HG02884 (cell line): ENCODE data around the gene DDX46.

Experiments
- ATAC-seq: cut with Tn5 transposase; IDR thresholded peaks from one replicate; pipeline ENCODE4 v1.9.1; 2021; ENCODE audit warnings: mild to moderate bottlenecking, moderate library complexity; ENCODE audit not compliant: unreplicated experiment

The DDX46 gene

GRCh38 chr5:134784241-134784920, 25.8 kb downstream of the DDX46 start:
- no peak for ATAC-seq

DNA sequence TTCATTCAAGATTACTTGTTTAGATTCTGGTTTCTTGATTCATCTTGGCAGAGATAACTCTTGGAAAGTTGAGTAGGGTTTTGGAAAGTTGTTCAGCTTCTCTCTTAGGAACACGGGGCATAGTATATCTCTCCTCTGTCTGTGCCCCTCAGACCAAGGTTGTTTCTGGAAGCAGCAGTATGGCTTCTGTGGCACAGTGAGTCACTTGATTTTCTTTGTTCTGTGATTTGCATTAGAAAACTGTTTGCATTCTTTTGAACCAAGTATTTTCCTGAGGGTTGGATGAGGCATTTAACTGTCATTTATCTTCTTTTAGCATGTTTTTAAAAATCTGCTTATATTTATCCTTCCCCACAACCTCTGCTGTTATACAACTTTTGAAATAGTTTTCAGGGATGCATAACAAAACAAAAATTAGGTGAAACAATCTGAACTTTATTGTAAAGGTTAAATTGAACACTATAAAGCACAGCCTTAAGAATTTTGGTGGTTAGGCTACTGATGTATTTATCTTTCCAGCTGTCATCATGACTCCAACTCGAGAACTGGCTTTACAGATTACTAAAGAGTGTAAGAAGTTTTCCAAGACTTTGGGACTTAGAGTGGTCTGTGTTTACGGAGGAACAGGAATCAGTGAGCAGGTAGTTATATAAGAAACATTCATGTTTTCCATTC, 26.5 kb downstream of the DDX46 start:
- ATAC-seq: no peak

DNA sequence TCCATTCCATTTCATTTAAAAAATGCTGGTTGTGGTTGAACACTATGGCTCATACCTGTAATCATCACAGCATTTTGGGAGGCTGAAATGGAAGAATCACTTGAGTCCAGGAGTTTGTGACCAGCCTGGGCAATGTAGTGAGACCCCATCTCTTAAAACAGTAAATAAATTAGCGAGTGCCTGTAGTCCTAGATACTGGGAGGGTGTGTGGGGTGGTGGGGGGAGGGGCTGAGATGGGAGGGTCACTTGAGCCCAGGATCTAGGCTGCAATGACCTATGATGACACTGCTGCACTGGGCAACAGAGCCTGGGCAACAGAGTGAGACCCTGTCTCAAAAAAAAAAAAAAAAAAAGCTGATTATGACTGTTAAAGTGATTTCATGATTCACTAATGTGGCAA, 29.1 kb downstream of the DDX46 start:
- no peak for ATAC-seq

DNA sequence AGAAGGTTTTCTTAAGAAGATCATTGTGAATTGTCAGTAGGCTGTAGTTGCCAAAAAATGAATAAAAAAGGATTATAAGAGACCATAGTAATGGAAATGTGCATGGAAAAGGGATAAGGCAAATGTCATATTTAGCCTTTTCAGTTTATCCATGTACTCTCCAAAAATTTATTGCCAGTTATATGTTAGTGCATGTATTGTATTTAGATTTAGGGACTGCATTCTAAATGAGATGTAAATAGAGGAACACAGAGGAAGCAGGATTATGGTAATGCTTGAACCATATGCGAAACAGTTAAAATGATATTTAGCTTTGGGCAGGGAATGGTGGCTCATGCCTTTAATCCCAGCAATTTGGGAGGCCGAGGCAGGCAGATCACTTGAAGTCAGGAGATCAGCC, 33.0 kb downstream of the DDX46 start:
- ATAC-seq: no peak

- no peak for ATAC-seq
These were observed 33.7 kb downstream of the DDX46 start for GRCh38 chr5:134792286-134792685.

- ATAC-seq: no peak
These were observed 34.5 kb downstream of the DDX46 start for GRCh38 chr5:134793111-134793510.

DNA sequence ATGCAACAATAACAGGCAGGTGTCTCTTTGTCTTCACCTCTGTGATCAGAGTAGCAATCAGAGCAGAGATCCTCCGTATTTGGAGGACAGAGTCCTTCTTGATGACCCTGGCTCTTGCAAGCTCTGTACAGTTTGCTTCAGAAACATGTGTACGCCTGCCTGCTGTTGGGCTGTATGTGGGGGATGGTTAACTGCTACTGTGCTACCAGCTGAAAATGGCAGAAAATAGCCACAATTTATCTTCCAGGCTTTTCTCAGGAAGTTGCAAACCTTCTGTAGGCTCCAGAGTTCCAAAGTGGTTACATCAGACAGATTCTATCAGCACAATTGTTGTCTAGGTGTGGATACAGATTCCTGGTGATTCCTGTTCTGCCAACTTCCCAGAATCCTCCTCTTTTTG, 35.5 kb downstream of the DDX46 start:
- no peak for ATAC-seq

DNA sequence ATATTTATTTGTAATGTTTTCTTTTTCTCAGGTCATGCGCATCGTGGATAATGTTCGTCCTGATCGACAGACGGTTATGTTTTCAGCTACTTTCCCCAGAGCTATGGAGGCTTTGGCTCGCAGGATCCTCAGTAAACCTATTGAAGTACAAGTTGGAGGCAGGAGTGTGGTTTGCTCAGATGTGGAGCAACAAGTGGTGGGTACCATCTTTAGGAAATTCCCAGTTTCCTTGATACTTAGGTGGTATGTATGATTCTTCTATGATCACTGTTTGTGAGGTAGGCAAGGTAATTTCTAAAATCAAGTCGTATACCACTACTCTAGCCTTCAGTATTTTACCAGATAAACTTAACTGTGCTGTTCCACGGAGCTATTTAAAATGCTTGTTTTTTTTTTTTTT, 36.2 kb downstream of the DDX46 start:
- no peak for ATAC-seq

- peak; percentile 54 for ATAC-seq
These were observed 39.9 kb downstream of the DDX46 start for GRCh38 chr5:134798468-134798867.

GRCh38 chr5:134803821-134804220, 45.2 kb downstream of the DDX46 start:
- ATAC-seq: no peak

- ATAC-seq: no peak
These were observed 54.8 kb downstream of the DDX46 start for GRCh38 chr5:134813407-134813806.

DNA sequence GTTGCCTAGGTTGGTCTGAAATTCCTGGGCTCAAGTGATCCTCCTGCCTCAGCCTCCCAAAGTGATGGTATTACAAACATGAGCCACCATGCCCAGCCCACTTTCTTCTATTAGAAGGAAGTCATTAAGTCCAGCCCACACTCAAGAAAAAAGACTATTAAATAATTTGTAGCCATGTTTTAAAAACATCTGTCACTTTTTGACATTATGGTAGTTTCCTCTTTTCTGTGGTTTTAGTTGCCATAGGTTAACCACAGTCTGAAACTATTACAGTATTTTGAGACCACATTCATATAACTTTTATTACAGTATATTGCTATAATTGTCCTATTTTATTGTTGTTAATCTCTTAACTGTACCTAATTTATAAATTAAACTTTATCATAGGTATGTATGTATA, 55.2 kb downstream of the DDX46 start:
- ATAC-seq: no peak

DNA sequence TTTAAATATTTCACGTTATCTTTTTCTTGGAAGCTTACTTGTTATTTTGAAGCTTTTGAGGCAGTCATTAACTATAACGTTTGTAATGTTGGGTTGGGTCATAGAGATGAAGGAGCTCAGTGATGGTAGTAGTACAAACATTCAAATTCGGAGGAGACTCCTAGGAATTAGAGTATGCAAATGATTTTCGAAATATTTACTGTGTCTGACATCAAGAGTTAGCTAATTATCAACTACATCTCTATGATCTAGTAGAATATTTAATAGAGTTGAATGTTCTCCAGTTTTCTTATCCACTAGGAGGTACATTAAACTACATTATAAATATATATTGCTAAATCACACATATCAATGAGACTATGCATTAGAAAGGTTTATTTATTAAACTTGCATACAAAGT, 58.4 kb downstream of the DDX46 start:
- ATAC-seq: no peak

GRCh38 chr5:134818776-134819175, 60.2 kb downstream of the DDX46 start:
- ATAC-seq: no peak

GRCh38 chr5:134819407-134819963, 60.9 kb downstream of the DDX46 start:
- no peak for ATAC-seq

DNA sequence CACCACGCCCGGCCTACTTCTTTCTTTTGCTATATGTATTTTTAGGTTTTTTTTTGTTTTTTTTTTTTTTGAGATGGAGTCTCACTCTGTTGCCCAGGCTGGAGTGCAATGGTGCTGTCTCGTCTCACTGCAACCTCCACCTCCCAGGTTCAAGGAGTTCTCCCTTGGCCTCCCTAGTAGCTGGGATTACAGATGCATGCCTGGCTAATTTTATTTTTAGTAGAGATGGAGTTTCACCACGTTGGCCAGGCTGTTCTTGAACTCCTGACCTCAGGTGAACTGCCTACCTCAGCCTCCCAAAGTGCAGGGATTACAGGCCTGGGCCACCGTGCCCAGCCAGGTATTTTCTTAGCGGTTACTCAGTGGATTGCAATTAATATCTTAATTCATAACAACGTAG, 63.3 kb downstream of the DDX46 start:
- no peak for ATAC-seq

- ATAC-seq: no peak
These were observed 66.1 kb downstream of the DDX46 start for GRCh38 chr5:134824681-134825080.

DNA sequence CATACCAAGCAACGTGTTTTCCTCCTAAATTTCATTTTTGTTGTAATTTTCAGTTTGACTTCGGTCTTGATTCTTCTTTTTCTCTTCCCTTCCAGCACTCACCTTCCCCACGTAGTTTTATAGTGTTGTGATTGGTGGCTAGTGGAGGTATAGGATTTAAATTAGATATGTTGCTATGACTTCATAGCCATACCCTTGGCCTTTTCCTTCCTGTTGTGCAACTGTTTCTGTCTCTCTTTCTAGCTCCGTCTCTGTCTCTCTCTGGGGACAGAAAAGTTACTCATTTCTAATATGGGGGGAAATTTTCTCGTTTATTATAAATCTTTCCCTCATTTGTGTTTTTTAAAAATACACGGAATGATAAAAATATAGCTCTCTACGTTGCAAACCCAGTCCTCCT, 66.6 kb downstream of the DDX46 start:
- no peak for ATAC-seq

DNA sequence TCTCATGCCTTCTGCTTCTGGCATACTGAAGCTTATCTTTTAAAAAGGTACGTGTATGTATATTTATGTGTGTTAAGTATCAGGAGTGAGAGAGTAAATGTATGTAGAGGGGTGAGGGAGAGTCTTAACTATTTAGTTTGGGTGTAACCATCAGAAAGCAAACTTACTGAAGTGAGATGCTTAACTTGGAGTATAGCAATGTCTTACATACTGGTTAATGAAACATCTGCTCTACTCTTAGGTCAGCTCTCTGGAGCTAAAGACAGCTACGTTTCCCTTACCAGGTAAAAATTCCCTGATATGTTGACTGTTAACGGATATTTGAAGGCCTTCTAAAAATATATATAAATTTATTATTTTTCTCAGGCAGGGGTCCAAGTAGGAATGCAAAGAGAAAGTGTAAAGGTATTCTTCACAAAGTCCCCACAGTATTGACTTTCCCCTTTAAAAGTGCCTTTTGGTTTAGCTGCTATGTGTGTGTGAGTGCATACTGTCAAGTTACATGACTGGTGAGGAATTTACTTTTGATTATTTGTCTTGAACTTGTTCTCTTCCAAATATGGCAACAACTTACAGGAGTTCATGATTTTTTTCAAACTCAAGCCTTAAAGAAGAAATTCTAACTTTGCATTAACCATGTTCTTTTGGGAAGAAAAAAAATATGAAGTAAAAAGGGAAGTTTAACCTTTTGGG, 74.9 kb downstream of the DDX46 start:
- no peak for ATAC-seq

- ATAC-seq: no peak
These were observed 77.0 kb downstream of the DDX46 start for GRCh38 chr5:134835623-134836022.

- no peak for ATAC-seq
These were observed 79.1 kb downstream of the DDX46 start for GRCh38 chr5:134837530-134838181.
